Astrocyte (in vitro differentiated cells and primary cell): ENCODE data around the gene TAAR1.

Experiments
- EZH2 ChIP-seq: IDR thresholded peaks from 2 replicates; pipeline ENCODE4 v1.6.1; 2012; ENCODE audit warnings: mild to moderate bottlenecking, low read length, inconsistent platforms; ENCODE audit not compliant: insufficient read depth
- TF ChIP-seq, protein P1 (sequence below): IDR thresholded peaks from 2 replicates; pipeline ENCODE4 v1.5.1; 2011; ENCODE audit warnings: low read depth, mild to moderate bottlenecking, inconsistent platforms, low read length, moderate library complexity; ENCODE audit not compliant: insufficient read depth

DNA sequence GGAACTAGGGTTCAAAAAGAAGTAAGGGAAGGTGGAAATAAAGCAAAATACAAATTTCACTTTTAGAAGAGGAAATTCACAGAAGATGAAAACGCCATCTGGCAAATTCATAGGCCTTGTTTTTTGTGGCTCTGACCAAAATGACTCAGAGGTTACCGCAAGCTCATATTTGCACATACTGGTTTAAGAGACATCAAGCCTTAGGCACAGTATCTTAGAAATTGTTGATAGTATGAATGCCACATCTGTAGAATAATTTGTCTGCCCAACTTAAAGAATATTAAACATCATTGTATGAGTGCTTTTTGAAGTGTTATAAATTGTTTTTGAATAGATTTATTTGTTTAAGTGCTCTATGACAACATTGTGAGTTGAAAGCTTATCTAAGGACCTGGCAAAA, 10.6 kb downstream of the TAAR1 start:
- TF ChIP-seq EZH2: no peak
- TF ChIP-seq, protein P1, sequence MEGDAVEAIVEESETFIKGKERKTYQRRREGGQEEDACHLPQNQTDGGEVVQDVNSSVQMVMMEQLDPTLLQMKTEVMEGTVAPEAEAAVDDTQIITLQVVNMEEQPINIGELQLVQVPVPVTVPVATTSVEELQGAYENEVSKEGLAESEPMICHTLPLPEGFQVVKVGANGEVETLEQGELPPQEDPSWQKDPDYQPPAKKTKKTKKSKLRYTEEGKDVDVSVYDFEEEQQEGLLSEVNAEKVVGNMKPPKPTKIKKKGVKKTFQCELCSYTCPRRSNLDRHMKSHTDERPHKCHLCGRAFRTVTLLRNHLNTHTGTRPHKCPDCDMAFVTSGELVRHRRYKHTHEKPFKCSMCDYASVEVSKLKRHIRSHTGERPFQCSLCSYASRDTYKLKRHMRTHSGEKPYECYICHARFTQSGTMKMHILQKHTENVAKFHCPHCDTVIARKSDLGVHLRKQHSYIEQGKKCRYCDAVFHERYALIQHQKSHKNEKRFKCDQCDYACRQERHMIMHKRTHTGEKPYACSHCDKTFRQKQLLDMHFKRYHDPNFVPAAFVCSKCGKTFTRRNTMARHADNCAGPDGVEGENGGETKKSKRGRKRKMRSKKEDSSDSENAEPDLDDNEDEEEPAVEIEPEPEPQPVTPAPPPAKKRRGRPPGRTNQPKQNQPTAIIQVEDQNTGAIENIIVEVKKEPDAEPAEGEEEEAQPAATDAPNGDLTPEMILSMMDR: no peak
